ENCODE measurements around the gene PLBD2.

DNA sequence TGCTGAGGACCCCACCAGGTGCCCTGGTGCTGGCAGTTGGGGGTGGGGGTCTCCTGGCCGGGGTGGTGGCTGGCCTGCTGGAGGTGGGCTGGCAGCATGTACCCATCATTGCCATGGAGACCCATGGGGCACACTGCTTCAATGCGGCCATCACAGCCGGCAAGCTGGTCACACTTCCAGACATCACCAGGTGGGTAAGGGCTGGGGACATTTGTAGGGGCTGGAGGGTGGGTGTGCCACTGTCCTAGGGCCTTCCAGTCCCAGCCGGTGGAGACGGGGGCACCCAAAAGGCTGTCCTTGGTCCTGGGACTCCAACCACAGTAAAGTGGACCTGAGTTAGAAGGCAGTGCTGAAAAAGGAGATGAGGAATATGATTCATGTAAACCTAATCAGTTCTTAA is 77.0 kb downstream of the PLBD2 start:
- TF ChIP-seq POLR2A (IDR thresholded peaks at IDR 0.05) (no peak), POLR2AphosphoS5 (IDR thresholded peaks at IDR 0.05) (no peak)
- TF ChIP-seq, protein P1, sequence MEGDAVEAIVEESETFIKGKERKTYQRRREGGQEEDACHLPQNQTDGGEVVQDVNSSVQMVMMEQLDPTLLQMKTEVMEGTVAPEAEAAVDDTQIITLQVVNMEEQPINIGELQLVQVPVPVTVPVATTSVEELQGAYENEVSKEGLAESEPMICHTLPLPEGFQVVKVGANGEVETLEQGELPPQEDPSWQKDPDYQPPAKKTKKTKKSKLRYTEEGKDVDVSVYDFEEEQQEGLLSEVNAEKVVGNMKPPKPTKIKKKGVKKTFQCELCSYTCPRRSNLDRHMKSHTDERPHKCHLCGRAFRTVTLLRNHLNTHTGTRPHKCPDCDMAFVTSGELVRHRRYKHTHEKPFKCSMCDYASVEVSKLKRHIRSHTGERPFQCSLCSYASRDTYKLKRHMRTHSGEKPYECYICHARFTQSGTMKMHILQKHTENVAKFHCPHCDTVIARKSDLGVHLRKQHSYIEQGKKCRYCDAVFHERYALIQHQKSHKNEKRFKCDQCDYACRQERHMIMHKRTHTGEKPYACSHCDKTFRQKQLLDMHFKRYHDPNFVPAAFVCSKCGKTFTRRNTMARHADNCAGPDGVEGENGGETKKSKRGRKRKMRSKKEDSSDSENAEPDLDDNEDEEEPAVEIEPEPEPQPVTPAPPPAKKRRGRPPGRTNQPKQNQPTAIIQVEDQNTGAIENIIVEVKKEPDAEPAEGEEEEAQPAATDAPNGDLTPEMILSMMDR (IDR thresholded peaks at IDR 0.05): no peak

All from breast epithelium (tissue), 3 donors.